Measurements from ENCODE around the gene HEMK1. TPM values are rescaled to one million over a fixed set of nuclear protein-coding genes. Genes with fewer than 3 reads are reported as not detected.

The HEMK1 gene
- total and polyA plus RNA-seq, 2 experiments from 2014 or later = 23.3 to 37.4 TPM

- Histone ChIP-seq H3K27me3 (no peaks in the 10 kb centered on the region), H3K36me3 (no peaks in the 10 kb centered on the region)
- peak; percentile 74 for TF ChIP-seq CTCF (IDR thresholded peaks at IDR 0.05; ENCODE audit: low read depth, low read length)
Observed at GRCh38 chr3:50550079-50550736, 19.1 kb upstream of the HEMK1 start.

GRCh38 chr3:50551054-50551659, 18.2 kb upstream of the HEMK1 start:
- Histone ChIP-seq H3K36me3 (no peaks in the 10 kb centered on the region), H3K27ac (no peak overlapping the region), H3K4me1 (ENCODE audit: low read depth) (no peaks in the 10 kb centered on the region), H3K4me3 (no peak overlapping the region), H3K27me3 (no peaks in the 10 kb centered on the region), H3K9me3 (ENCODE audit: low read depth) (no peaks in the 10 kb centered on the region)
- TF ChIP-seq CTCF (IDR thresholded peaks at IDR 0.05; ENCODE audit: low read depth, low read length) = no peak
- no peak for DNase-seq (ENCODE audit: low read depth in 1 of 2, low spot score in 1 of 2)

More at GRCh38 chr3:50550079-50550736, 19.1 kb upstream of the HEMK1 start:
- Histone ChIP-seq H3K27ac (no peak overlapping the region), H3K4me3 (no peak overlapping the region), H3K4me1 (ENCODE audit: low read depth) (no peaks in the 10 kb centered on the region), H3K9me3 (ENCODE audit: low read depth) (no peaks in the 10 kb centered on the region)
- peak; percentile 50 to 73 for DNase-seq (ENCODE audit: low read depth in 1 of 2, low spot score in 1 of 2)

GRCh38 chr3:50551681-50552435, 17.5 kb upstream of the HEMK1 start:
- TF ChIP-seq CTCF (IDR thresholded peaks at IDR 0.05; ENCODE audit: low read depth, low read length) = no peak
- Histone ChIP-seq H3K9me3 (ENCODE audit: low read depth) (no peaks in the 10 kb centered on the region), H3K27ac (no peak overlapping the region), H3K4me3 (no peak overlapping the region), H3K4me1 (ENCODE audit: low read depth) (no peaks in the 10 kb centered on the region), H3K27me3 (no peaks in the 10 kb centered on the region), H3K36me3 (no peaks in the 10 kb centered on the region)
- DNase-seq (ENCODE audit: low read depth in 1 of 2, low spot score in 1 of 2) = no peak

GRCh38 chr3:50552598-50552997, 16.7 kb upstream of the HEMK1 start:
- Histone ChIP-seq H3K4me1 (ENCODE audit: low read depth) (no peaks in the 10 kb centered on the region), H3K4me3 (no peak overlapping the region), H3K27ac (no peak overlapping the region), H3K36me3 (no peaks in the 10 kb centered on the region), H3K9me3 (ENCODE audit: low read depth) (no peaks in the 10 kb centered on the region), H3K27me3 (no peaks in the 10 kb centered on the region)
- no peak for DNase-seq (ENCODE audit: low read depth in 1 of 2, low spot score in 1 of 2)
- TF ChIP-seq CTCF (IDR thresholded peaks at IDR 0.05; ENCODE audit: low read depth, low read length) = no peak

GRCh38 chr3:50554553-50554952, 14.8 kb upstream of the HEMK1 start:
- TF ChIP-seq CTCF (IDR thresholded peaks at IDR 0.05; ENCODE audit: low read depth, low read length) = no peak
- Histone ChIP-seq H3K9me3 (ENCODE audit: low read depth) (no peaks in the 10 kb centered on the region), H3K27me3 (no peaks in the 10 kb centered on the region), H3K36me3 (no peaks in the 10 kb centered on the region), H3K4me3 (no peak overlapping the region), H3K27ac (no peak overlapping the region), H3K4me1 (ENCODE audit: low read depth) (no peaks in the 10 kb centered on the region)
- DNase-seq (ENCODE audit: low read depth in 1 of 2, low spot score in 1 of 2) = no peak
